KG1 (cell line): Measurements from ENCODE around the gene BAZ2B.

Source experiments
- DNase-seq: peaks from one replicate; lab custom pipeline; 2025; lab: John Stamatoyannopoulos, UW

The BAZ2B gene

GRCh38 chr2:159298967-159299366, 317.4 kb downstream of the BAZ2B start:
- no peak for DNase-seq

GRCh38 chr2:159297042-159297707, 319.2 kb downstream of the BAZ2B start:
- DNase-seq = no peak

DNA sequence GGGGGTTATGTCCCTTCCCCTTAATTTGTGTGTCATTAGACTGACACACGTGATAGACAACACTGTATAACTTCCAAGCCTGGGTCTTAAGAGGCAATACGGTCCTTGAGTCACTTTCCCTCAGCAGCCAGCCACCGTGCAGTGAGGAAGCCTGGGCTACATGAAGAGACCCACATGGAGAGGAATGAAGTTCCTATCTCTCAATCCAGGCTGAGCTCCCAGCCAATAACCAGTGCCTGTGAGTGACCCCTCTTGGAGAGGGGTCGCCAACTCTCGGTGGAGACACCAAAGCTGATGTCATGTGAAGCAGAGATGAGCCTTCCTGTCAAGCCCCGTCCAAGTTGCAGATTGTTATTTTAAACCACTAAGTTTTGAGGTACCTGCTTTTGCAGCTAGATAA, 324.2 kb downstream of the BAZ2B start:
- DNase-seq = no peak

- DNase-seq = no peak
Measured at GRCh38 chr2:159290289-159290907, 325.9 kb downstream of the BAZ2B start.

GRCh38 chr2:159287733-159288132, 328.6 kb downstream of the BAZ2B start:
- no peak for DNase-seq

DNA sequence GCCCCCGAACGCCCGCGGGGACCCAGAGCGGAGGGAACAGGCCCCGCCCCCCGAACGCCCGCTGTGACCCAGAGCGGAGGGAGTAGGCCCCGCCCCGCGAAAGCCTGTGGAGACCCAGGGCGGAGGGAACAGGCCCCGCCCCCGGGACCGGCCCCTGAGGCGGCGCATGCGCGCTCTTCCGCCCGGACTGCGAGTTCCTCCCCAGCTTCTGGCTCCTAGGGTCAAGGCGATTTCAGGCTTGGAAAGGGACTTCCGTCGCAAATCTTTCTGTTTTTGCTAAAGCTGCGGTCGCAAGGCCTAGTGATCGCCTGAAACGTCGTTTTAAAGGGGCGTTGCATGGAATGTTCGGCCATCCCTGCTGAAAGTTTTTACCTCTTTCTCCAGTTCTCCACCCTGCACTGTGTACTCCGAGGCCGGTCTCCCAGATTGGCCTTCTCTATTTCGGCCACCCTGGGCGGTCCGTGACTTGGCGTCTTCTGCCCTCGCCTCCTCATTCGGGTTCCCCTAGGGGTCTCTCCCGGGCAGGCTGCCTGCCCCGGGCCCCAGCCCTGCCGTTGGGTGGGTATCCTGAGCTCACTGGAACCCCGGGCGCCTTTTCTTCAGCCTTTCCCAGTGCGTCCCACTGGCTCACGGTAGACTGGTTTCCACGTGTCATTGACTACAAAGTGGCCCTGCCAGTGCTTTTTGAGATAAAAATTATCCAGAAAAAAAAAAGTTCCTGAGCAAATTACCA, 329.5 kb downstream of the BAZ2B start:
- peak; percentile 96 for DNase-seq

- peak; percentile 52 for DNase-seq
Measured at GRCh38 chr2:159285929-159286708, 330.2 kb downstream of the BAZ2B start, which contains the start of gene WDSUB1. Gene WDSUB1 (minus strand): TSS chr2:159286703. CDS start chr2:159283069, 3,634 bp downstream.

- DNase-seq = no peak
Measured at GRCh38 chr2:159285433-159285832, 330.9 kb downstream of the BAZ2B start.

GRCh38 chr2:159283529-159283928, 332.8 kb downstream of the BAZ2B start:
- no peak for DNase-seq

DNA sequence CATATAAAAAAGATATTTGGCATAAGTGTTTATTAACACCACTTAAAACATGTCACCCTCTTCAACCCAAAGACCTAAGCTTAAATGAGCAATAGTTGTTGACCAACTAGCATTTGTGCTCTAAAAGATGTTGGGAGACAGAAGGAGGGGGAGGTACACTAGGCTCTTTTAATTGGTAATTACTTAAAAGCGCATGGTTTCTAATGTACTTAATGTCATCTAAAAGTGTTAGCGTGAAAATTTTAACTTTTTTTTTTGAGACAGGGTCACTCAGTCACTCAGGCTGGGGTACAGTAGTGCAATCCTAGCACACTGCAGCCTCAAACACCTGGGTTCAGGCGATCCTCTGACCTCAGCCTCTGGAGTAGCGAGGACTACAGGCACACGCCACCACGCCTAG, 335.3 kb downstream of the BAZ2B start:
- no peak for DNase-seq

- DNase-seq = no peak
Measured at GRCh38 chr2:159279700-159280099, 336.6 kb downstream of the BAZ2B start.

GRCh38 chr2:159275111-159275510, 341.2 kb downstream of the BAZ2B start:
- no peak for DNase-seq

- DNase-seq = no peak
Measured at GRCh38 chr2:159272156-159272555, 344.2 kb downstream of the BAZ2B start.

DNA sequence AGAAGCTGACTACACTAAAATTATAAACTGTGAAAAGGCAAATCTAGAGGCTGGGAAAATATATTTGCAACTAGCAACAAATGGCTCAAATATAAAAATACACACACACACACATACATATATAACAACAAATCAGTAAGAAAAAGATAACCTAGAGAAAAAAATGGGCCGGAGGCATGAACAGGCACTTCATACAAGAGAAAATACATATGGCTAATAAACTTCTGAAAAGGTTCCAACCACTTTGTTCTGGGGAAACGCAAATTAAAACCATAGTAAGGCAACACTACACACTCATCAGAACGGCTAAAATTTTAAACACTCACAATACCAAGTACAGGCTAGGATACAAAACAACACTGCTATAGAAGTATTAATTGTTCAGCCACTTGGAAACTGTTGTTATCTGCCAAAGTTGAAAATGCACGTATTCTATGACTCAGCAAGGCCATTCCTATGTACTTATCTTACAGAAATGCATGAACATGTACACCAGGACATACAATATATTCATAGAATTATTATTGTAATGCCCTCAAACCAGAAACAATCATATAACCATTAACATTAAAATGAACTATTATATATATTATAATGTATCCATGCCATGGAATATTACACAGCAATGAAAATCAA, 345.5 kb downstream of the BAZ2B start:
- no peak for DNase-seq
